ENCODE data around the gene ARHGAP42. TPM values are rescaled to one million over a fixed set of nuclear protein-coding genes. Genes with fewer than 3 reads are reported as not detected.

ARHGAP42 gene
- total RNA-seq, 1 experiment from 2014 or later = 39.1 TPM

DNA sequence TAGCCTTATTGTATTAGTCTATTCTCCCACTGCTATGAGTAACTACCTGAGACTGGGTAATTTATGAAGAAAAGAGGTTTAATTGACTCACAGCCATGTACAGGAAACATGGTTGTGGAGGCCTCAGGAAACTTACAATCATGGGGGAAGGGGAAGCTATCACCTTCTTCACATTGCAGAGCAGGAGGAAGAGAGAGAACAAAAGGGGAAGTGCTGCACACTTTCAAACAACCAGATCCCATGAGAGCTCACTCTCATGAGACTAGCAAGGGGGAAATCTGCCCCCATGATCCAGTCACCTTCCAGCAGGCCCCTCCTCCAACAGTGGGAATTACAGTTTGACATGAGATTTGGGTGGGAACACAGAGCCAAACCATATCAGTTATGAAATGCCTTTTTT, 179.4 kb downstream of the ARHGAP42 start:
- Histone ChIP-seq H2AFZ (ENCODE audit: low read length) (no peak overlapping the region), H3K27ac (ENCODE audit: insufficient read length, low read depth, low read length) (no peak overlapping the region), H2BK20ac (ENCODE audit: low read depth, low read length, poor library complexity, severe bottlenecking) (no peak overlapping the region), H4K5ac (ENCODE audit: insufficient read length, low read depth, low read length) (no peak overlapping the region), H3K27me3 (ENCODE audit: insufficient read depth, low read length) (no peaks in the 10 kb centered on the region), H3K4ac (ENCODE audit: low read depth, low read length) (no peak overlapping the region), H3K23me2 (ENCODE audit: insufficient read length, low read depth, low read length, poor library complexity, severe bottlenecking) (no peaks in the 10 kb centered on the region), H2BK12ac (ENCODE audit: insufficient read length, low read depth, low read length) (no peak overlapping the region), H3K79me1 (ENCODE audit: insufficient read depth, low read depth, low read length, poor library complexity, severe bottlenecking) (no peaks in the 10 kb centered on the region), H4K8ac (replicated peaks; ENCODE audit: insufficient read length, low read depth, low read length) (no peak overlapping the region), H4K20me1 (ENCODE audit: control insufficient read depth, insufficient read depth, insufficient read length) (no peaks in the 10 kb centered on the region), H2BK5ac (ENCODE audit: insufficient read length, low read length) (no peak overlapping the region), H3K56ac (ENCODE audit: insufficient read length, low read depth, low read length) (no peak overlapping the region), H3T11ph (ENCODE audit: low read length) (no peak overlapping the region), H3K9ac (ENCODE audit: extremely low read depth, insufficient read length, low read length) (no peak overlapping the region), H3K9me3 (ENCODE audit: control insufficient read depth, low read depth, low read length) (no peaks in the 10 kb centered on the region), H3K79me2 (ENCODE audit: insufficient read depth, low read length) (no peaks in the 10 kb centered on the region), H4K91ac (ENCODE audit: insufficient read length, low read depth, low read length) (no peak overlapping the region), H3K4me2 (ENCODE audit: insufficient read depth, insufficient read length, low read length) (no peak overlapping the region), H3K18ac (ENCODE audit: insufficient read length, low read depth, low read length) (no peak overlapping the region), H2AK5ac (ENCODE audit: insufficient read length, low read length) (no peak overlapping the region), H2BK120ac (ENCODE audit: low read depth, low read length, poor library complexity, severe bottlenecking) (no peak overlapping the region), H3K4me1 (ENCODE audit: insufficient read depth, low read length) (peaks cover 6% of the 10 kb centered on the region; the same call in 1 of the 2 replicates), H3K14ac (ENCODE audit: insufficient read depth, low read length) (no peak overlapping the region), H3K23ac (ENCODE audit: insufficient read length, low read depth, low read length) (no peak overlapping the region), H2BK15ac (ENCODE audit: low read depth, low read length) (no peak overlapping the region)
- H3K4me1 Mint-ChIP-seq = peaks cover 14 to 23% of the 10 kb centered on the region in 2 experiments
- TF ChIP-seq, protein P1, sequence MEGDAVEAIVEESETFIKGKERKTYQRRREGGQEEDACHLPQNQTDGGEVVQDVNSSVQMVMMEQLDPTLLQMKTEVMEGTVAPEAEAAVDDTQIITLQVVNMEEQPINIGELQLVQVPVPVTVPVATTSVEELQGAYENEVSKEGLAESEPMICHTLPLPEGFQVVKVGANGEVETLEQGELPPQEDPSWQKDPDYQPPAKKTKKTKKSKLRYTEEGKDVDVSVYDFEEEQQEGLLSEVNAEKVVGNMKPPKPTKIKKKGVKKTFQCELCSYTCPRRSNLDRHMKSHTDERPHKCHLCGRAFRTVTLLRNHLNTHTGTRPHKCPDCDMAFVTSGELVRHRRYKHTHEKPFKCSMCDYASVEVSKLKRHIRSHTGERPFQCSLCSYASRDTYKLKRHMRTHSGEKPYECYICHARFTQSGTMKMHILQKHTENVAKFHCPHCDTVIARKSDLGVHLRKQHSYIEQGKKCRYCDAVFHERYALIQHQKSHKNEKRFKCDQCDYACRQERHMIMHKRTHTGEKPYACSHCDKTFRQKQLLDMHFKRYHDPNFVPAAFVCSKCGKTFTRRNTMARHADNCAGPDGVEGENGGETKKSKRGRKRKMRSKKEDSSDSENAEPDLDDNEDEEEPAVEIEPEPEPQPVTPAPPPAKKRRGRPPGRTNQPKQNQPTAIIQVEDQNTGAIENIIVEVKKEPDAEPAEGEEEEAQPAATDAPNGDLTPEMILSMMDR (conservative IDR thresholded peaks at IDR 0.05) = no peak
- no peaks in the 10 kb centered on the region for H3K9me3 Mint-ChIP-seq
- no peaks in the 10 kb centered on the region for H3K27me3 Mint-ChIP-seq (ENCODE audit: low read depth)
- no peak for DNase-seq
- H3K4me3 Mint-ChIP-seq = no peak overlapping the region
- no peak overlapping the region; a peak in 1 of 7 replicates for H3K27ac Mint-ChIP-seq
- no peaks in the 10 kb centered on the region; a peak in 3 of 7 replicates for H3K36me3 Mint-ChIP-seq (ENCODE audit: insufficient read depth in 1 of 3, low read depth in 3 of 3)

Data from H9 (cell line).